CD4-positive, alpha-beta memory T cell (primary cell): Measurements from ENCODE around the gene CACFD1. TPM values are rescaled to one million over a fixed set of nuclear protein-coding genes. Genes with fewer than 3 reads are reported as not detected.

Experiments
- CTCF ChIA-PET: fragments of 350-600 bp; sonication (Branson Sonifier 250); formaldehyde crosslinking; loops from one replicate; lab custom pipeline; 2021; ENCODE audit warnings: inconsistent platforms; ENCODE audit not compliant: partially characterized antibody; lab: Charles Lee
- POLR2A ChIA-PET: fragments of 350-600 bp; sonication (Branson Sonifier 250); formaldehyde crosslinking; loops from one replicate; lab custom pipeline; 2021; ENCODE audit not compliant: partially characterized antibody; lab: Charles Lee
- DNase-seq, 5 donors: peaks; one replicate each; pipeline versions ENCODE4 v3.0.0 to v3.0.0-alpha.2; 2020 to 2022; ENCODE audit warnings: mixed read lengths in 1 of 5
- H3K27ac ChIP-seq: one replicate; pipeline ENCODE4 v1.7.0; 2013; ENCODE audit warnings: low read depth, low read length
- H3K27me3 ChIP-seq: 2 replicates; pipeline ENCODE4 v1.7.0; 2013; ENCODE audit warnings: mild to moderate bottlenecking, low read length, moderate library complexity; ENCODE audit not compliant: insufficient read depth
- H3K36me3 ChIP-seq: 2 replicates; pipeline ENCODE4 v1.7.0; 2013; ENCODE audit warnings: mild to moderate bottlenecking, low read length, moderate library complexity; ENCODE audit not compliant: insufficient read depth
- H3K4me1 ChIP-seq: 2 replicates; pipeline ENCODE4 v1.7.0; 2013; ENCODE audit warnings: mild to moderate bottlenecking, low read length, moderate library complexity; ENCODE audit not compliant: insufficient read depth
- H3K4me3 ChIP-seq, 2 donors: one replicate each; pipeline ENCODE4 v1.7.0; 2013; ENCODE audit warnings: low read length in 2 of 2, mild to moderate bottlenecking in 1 of 2
- H3K9me3 ChIP-seq, 2 donors: one replicate each; pipeline ENCODE4 v1.7.0; 2013; ENCODE audit warnings: low read length in 2 of 2, control low read depth in 1 of 2; ENCODE audit not compliant: control insufficient read depth in 1 of 2
- H3K27ac Mint-ChIP-seq, 7 donors: one replicate each; pipeline ENCODE4 v1.8.0; 2020 to 2021; ENCODE audit warnings: mixed read lengths in 7 of 7, mild to moderate bottlenecking in 6 of 7, inconsistent platforms in 3 of 7, moderate library complexity in 3 of 7
- H3K27me3 Mint-ChIP-seq, 2 donors: one replicate each; pipeline ENCODE4 v1.8.0; 2020 to 2021; ENCODE audit warnings: mixed read lengths in 2 of 2
- H3K36me3 Mint-ChIP-seq, 2 donors: one replicate each; pipeline ENCODE4 v1.8.0; 2020 to 2021; ENCODE audit warnings: mixed read lengths in 2 of 2, inconsistent platforms in 1 of 2, mild to moderate bottlenecking in 1 of 2
- H3K4me1 Mint-ChIP-seq, 4 donors: one replicate each; pipeline ENCODE4 v1.8.0; 2020 to 2021; ENCODE audit warnings: mixed read lengths in 4 of 4, mild to moderate bottlenecking in 1 of 4
- H3K4me3 Mint-ChIP-seq, 8 donors: one replicate each; pipeline ENCODE4 v1.8.0; 2020 to 2021; ENCODE audit warnings: mixed read lengths in 8 of 8, mild to moderate bottlenecking in 7 of 8, moderate library complexity in 6 of 8, inconsistent platforms in 3 of 8
- H3K9me3 Mint-ChIP-seq, 8 donors: one replicate each; pipeline ENCODE4 v1.8.0; 2020 to 2021; ENCODE audit warnings: mixed read lengths in 8 of 8, mild to moderate bottlenecking in 5 of 8, inconsistent platforms in 3 of 8, moderate library complexity in 1 of 8
- intact Hi-C: fragments of 100-400 bp; cut with micrococcal nuclease; formaldehyde crosslinking; loops from one replicate; pipeline ENCODE4 v1.15.1; 2023
- polyA plus RNA-seq, 2 donors: library from polyadenylated mRNA; unstranded; fragments of 300-500 nt; fragmentation: Illumina TruSeq; gene quantifications; one replicate each; pipeline ENCODE4 v1.2.3, GENCODE V29; 2021
- total RNA-seq, 2 experiments: library from RNA; stranded (reverse); gene quantifications; one replicate each; pipeline ENCODE4 v1.2.3, GENCODE V29; 2021

CACFD1 gene
- total and polyA plus RNA-seq, 4 experiments from 2014 or later = 2.5 to 3.4 (median 2.8) TPM

DNA sequence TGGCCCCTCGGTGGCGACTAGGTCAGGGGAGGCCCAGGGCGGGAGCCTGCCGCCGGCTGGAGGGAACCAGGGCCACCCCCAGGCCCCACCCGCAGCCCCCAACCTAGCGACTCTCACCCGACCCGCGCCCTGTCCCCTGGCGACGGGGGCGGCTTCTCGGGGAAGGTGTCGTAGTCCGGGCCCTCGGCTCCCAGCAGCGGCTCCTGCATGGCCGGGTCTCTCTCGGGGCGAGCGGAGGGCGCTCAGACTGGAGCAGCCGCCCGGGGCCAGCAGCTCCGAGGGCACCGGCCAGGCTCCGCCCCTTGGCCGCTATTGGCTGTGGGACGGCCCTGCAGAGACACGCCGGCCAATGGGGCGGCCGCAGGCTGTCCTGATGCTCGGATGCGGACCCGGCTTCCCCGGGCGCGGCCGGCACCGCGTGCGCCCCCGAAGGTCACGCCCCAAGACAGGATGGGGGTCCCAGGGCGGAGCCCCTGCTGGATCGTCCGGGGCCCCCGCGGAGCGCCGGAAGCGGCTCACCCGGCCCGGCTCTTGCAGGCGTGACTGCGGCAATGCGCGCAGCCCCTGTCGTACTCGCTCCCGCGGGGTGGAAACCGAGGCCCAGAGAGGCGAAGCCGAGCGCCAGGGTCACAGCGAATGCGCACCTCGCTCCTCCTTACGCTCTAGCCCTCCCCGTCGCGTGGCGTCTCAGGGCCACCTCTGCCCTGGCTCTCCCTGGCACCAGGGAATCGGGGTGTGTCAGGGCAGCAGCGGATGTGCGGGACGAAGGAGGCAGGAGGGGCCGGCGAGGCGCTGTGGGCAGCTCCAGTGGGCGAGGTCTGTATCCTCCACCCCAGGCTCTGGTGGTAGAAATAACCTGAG is 19.3 kb downstream of the CACFD1 start, which contains the start of gene SLC2A6:
Gene SLC2A6, minus strand, starts transcription at position 249 of the 861 bp plus-strand sequence. Its CDS starts 40 bp downstream, at position 209.
- Histone ChIP-seq H3K27me3 (no peaks in the 10 kb centered on the region), H3K9me3 (no peaks in the 10 kb centered on the region), H3K27ac (peak within 1 kb of the TSS; percentile 34), H3K4me1 (peaks cover 15% of the 10 kb centered on the region), H3K36me3 (no peaks in the 10 kb centered on the region), H3K4me3 (peak within 1 kb of the TSS; percentile 42 to 55)
- intact Hi-C loops = loop anchor here (1.0 to 5.0 kb wide), 3 partner anchors 20 to 122 kb away; partner anchors contain the start of genes CACFD1, REXO4, SURF1 and SURF2
- peak; percentile 73 to 79 (median 77) for DNase-seq
- Mint-ChIP-seq H3K4me3 (peak within 1 kb of the TSS; percentile 67 to 83 (median 76)), H3K4me1 (peaks cover 5 to 10% (median 8%) of the 10 kb centered on the region in 4 donors), H3K9me3 (peaks cover 0 to 2% (median 0%) of the 10 kb centered on the region in 8 donors), H3K36me3 (no peaks in the 10 kb centered on the region), H3K27me3 (peaks cover 0 to 2% of the 10 kb centered on the region in 2 donors), H3K27ac (peak within 1 kb of the TSS in 5 of 7 donors; percentile 55 to 81 (median 65))
- CTCF ChIA-PET = interaction anchor here (1.4 to 2.9 kb wide), 2 partner anchors 21 to 292 kb away, joined by 3 to 11 read pairs; no protein-coding TSS in a partner anchor
- POLR2A ChIA-PET = interaction anchor here (1.0 to 1.6 kb wide), 7 partner anchors 13 to 102 kb away, joined by 3 to 5 read pairs (median 4); partner anchors contain the start of genes CACFD1 and REXO4

DNA sequence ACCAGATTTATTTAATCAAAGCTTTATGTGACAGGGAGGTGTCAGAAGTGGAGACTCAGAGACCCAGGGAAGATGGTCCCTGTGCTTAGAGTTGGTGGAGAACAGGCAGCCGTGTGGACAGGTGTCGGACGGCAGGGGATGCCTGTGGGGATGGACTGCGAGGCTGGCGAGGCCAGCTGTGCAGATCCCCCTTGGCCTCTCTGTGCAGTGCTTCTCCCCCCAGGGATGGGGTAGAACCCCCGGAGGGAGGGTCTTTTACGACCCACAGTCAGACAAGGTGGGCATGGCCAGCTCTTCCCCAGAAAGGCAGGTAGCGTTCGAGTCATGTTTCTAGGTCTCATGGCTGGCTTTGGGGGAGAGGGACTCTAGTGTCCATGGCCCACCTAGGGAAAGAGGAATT is 23.8 kb downstream of the CACFD1 start:
- Histone ChIP-seq H3K27me3 (no peaks in the 10 kb centered on the region), H3K9me3 (no peaks in the 10 kb centered on the region), H3K4me3 (no peak overlapping the region), H3K27ac (no peak overlapping the region), H3K36me3 (no peaks in the 10 kb centered on the region), H3K4me1 (peaks cover 14% of the 10 kb centered on the region)
- CTCF ChIA-PET = interaction anchor here (0.6 to 7.0 kb wide), 2 partner anchors 286 to 297 kb away, joined by 3 to 66 read pairs; no protein-coding TSS in a partner anchor
- Mint-ChIP-seq H3K27me3 (peaks cover 3 to 6% of the 10 kb centered on the region in 2 donors), H3K36me3 (no peaks in the 10 kb centered on the region), H3K4me3 (no peak overlapping the region), H3K9me3 (peaks cover 0 to 2% (median 0%) of the 10 kb centered on the region in 8 donors), H3K27ac (no peak overlapping the region), H3K4me1 (peaks cover 5 to 13% (median 8%) of the 10 kb centered on the region in 4 donors)
- POLR2A ChIA-PET = no interaction called here
- intact Hi-C loops = no loop called here
- no peak for DNase-seq

DNA sequence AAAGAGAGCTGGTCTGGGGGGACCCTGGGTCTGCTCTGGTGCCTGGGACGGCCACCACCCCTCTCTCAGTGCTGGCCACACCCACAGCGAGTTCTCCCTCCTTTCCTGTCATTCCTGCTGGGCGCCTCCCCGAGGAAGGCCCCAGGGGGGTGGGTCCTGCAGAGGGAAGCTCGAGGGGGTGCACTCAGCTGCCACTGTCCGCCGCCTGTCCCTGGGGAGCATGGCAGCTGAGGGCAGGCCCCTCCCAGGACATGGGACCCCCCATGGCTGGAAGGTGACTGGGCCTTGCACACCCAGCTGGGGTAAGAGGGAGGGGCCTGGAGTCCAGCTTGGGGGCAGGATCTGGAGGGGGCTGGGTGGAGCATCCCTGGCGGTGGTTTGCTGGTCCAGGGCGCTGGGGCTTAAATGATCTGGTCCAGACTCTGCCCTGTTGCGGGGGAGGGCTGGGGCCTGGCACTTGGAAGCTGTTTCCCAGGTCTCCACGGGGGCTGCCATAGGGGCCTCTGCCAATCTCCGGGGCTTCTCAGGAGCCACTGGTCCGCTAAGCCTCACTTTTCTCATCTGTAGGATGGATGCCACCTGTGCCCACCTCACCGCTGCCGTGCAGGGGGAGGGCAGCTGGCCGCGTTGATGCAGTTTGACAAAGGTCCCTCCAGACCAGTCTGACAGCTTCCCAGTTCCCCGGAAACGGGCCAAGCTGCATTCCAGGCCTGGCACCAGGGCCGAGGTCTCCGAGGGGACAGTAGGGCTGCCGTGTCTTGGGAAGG is 25.1 kb downstream of the CACFD1 start:
- no peak overlapping the region for H3K4me3 Mint-ChIP-seq
- no peaks in the 10 kb centered on the region for H3K36me3 Mint-ChIP-seq
- Histone ChIP-seq H3K36me3 (no peaks in the 10 kb centered on the region), H3K27me3 (no peaks in the 10 kb centered on the region), H3K4me1 (peaks cover 5% of the 10 kb centered on the region), H3K4me3 (no peak overlapping the region), H3K27ac (no peak overlapping the region), H3K9me3 (no peaks in the 10 kb centered on the region)
- H3K27ac Mint-ChIP-seq = no peak overlapping the region
- intact Hi-C loops = no loop called here
- POLR2A ChIA-PET = interaction anchor here (1.1 kb wide), 1 partner anchor 299 kb away, joined by 3 read pairs; no protein-coding TSS in a partner anchor
- peaks cover 5 to 11% of the 10 kb centered on the region in 2 donors for H3K27me3 Mint-ChIP-seq
- CTCF ChIA-PET = interaction anchor here (1.3 to 7.0 kb wide), 6 partner anchors 17 to 305 kb away, joined by 3 to 66 read pairs (median 8); partner anchors contain the start of gene CACFD1
- DNase-seq = no peak
- peaks cover 0 to 7% (median 2%) of the 10 kb centered on the region in 4 donors for H3K4me1 Mint-ChIP-seq
- H3K9me3 Mint-ChIP-seq = peaks cover 0 to 2% (median 0%) of the 10 kb centered on the region in 8 donors

DNA sequence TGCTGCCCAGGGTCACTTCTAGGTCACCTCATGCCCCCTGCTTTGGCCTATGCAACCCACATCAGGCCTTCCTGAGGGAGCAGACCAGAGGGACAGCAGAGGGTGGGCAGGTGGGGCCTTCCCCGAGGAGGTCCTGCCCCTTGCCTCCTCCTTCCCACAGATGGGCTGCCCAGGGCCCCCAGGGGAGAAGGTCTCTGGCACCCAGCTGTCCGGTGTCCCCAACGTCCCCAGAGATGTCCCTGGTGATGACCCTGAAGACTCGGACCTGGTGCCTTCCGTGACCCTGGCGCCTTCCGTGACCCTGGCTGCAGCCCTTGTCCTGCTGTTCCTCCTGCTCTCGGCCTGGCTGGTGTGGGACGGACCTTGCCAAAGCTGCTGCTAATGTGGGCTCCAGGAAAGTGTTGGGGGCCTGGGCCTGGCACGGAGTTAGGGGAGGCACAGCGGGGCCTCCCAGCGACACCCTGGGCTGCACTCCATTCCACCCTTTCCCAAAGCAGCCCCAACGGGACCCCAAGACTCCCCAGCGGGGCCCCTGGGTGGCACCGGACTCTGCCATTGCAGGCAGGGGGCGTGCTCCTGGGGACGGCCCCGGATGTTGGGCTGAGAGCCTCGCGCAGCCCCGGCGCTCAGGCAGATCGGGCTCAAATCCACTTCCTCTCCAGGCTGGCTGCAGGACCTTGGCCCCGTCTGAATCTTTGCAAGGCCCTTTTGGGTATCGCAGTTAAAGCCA is 25.9 kb downstream of the CACFD1 start:
- H3K27me3 ChIP-seq = no peaks in the 10 kb centered on the region
- Mint-ChIP-seq H3K27me3 (peaks cover 7 to 14% of the 10 kb centered on the region in 2 donors), H3K4me1 (peaks cover 0 to 4% (median 0%) of the 10 kb centered on the region in 4 donors), H3K9me3 (peaks cover 0 to 2% (median 0%) of the 10 kb centered on the region in 8 donors), H3K4me3 (no peak overlapping the region), H3K27ac (no peak overlapping the region), H3K36me3 (no peaks in the 10 kb centered on the region)
- H3K36me3 ChIP-seq = no peaks in the 10 kb centered on the region
- ChIA-PET CTCF (interaction anchor here (1.0 to 7.0 kb wide), 8 partner anchors 10 to 305 kb away, joined by 3 to 66 read pairs (median 8); partner anchors contain the start of gene CACFD1), POLR2A (interaction anchor here (1.1 kb wide), 1 partner anchor 300 kb away, joined by 3 read pairs; no protein-coding TSS in a partner anchor)
- peak overlapping the region in 1 of 2 donors; percentile 6 for H3K4me3 ChIP-seq
- peaks cover 5% of the 10 kb centered on the region for H3K4me1 ChIP-seq
- H3K9me3 ChIP-seq = no peaks in the 10 kb centered on the region
- intact Hi-C loops = loop anchor here (1.0 kb wide), 4 partner anchors 79 to 463 kb away; no protein-coding TSS in a partner anchor
- H3K27ac ChIP-seq = no peak overlapping the region
- DNase-seq = no peak

DNA sequence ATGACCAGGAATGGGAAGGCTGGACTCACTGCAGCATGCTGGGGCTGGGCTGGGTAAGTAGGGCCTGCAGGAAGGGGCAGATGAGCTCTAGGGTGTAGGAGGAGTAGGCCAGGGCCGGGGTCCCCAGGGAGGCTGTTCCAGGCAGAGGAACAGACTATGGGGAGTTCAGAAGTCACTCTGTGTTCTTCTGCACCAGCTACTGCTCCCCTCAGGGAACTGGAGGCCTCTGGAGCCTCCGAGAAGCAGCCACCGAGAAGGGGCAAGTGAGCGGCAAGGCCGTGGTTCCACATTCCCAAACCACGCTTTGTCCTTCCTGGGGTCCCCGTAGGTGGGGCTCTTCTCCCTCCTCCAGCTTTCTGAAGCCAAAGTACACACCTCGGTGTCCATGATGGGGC is 27.6 kb downstream of the CACFD1 start:
- no peaks in the 10 kb centered on the region for H3K9me3 ChIP-seq
- H3K36me3 Mint-ChIP-seq = no peaks in the 10 kb centered on the region
- peaks cover 7 to 14% of the 10 kb centered on the region in 2 donors for H3K27me3 Mint-ChIP-seq
- ChIA-PET POLR2A (no interaction called here), CTCF (interaction anchor here (0.7 to 7.0 kb wide), 9 partner anchors 9 to 465 kb away, joined by 3 to 66 read pairs (median 7); no protein-coding TSS in a partner anchor)
- H3K4me3 Mint-ChIP-seq = no peak overlapping the region
- no peaks in the 10 kb centered on the region for H3K36me3 ChIP-seq
- no peaks in the 10 kb centered on the region for H3K27me3 ChIP-seq
- no peak overlapping the region for H3K27ac ChIP-seq
- H3K4me1 Mint-ChIP-seq = peaks cover 0 to 4% (median 0%) of the 10 kb centered on the region in 4 donors
- DNase-seq = no peak
- peaks cover 5% of the 10 kb centered on the region for H3K4me1 ChIP-seq
- H3K4me3 ChIP-seq = no peak overlapping the region
- peaks cover 0 to 1% (median 0%) of the 10 kb centered on the region in 8 donors for H3K9me3 Mint-ChIP-seq
- intact Hi-C loops = no loop called here
- H3K27ac Mint-ChIP-seq = no peak overlapping the region

DNA sequence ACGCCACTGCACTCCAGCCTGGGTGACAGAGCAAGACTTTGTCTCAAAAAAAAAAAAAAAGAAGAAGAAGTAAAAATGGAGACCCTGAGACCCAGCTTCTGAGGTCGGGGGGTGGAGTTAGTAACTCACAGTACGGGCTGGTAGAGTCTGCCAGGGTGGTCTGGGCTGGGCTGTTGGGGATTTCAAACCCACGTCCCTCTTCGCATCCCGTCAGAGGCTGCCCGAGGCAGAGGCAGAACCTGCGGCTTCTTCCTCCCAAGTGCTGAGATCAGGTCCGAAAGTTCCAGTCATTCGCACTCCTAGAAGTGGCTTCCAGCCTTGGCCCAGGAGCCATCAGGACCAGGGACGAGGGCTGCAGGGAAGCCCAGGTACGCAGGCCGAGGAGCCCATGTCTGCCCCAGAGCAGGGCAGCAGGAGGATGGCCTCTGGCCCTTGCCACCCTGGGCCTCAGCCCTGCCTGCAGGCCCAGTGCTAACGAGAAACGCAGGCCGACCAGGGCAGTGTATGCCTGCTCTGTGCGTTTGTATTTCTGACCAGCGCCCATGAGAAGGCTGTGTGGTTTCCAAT is 29.0 kb downstream of the CACFD1 start:
- ChIA-PET CTCF (interaction anchor here (1.3 to 7.0 kb wide), 2 partner anchors 299 to 302 kb away, joined by 3 to 66 read pairs; no protein-coding TSS in a partner anchor), POLR2A (no interaction called here)
- no peak for DNase-seq
- intact Hi-C loops = no loop called here
- Histone ChIP-seq H3K36me3 (no peaks in the 10 kb centered on the region), H3K9me3 (no peaks in the 10 kb centered on the region), H3K4me3 (no peak overlapping the region), H3K27ac (no peak overlapping the region), H3K27me3 (no peaks in the 10 kb centered on the region), H3K4me1 (peaks cover 5% of the 10 kb centered on the region)
- Mint-ChIP-seq H3K27ac (no peak overlapping the region), H3K4me3 (no peak overlapping the region), H3K36me3 (no peaks in the 10 kb centered on the region), H3K9me3 (no peaks in the 10 kb centered on the region), H3K4me1 (peaks cover 0 to 4% (median 0%) of the 10 kb centered on the region in 4 donors), H3K27me3 (peaks cover 5 to 14% of the 10 kb centered on the region in 2 donors)
